ENCODE measurements around the gene FHAD1. TPM values are rescaled to one million over a fixed set of nuclear protein-coding genes. Genes with fewer than 3 reads are reported as not detected.

Gene FHAD1
- total and polyA plus RNA-seq, 2 donors (not counting 3 experiments of a cell fraction or from before 2014, with no cell fraction given): 0.04 to 0.69 TPM

GRCh38 chr1:15355968-15356625 is 109.1 kb downstream of the FHAD1 start:
- Histone ChIP-seq H3K4me1 (ENCODE audit: control insufficient read depth, extremely low read depth, insufficient read depth, low read length) (peaks cover 20% of the 10 kb centered on the region), H3K27me3 (ENCODE audit: control insufficient read depth in 2 of 2, insufficient read depth in 2 of 2, low read length in 2 of 2) (no peaks in the 10 kb centered on the region), H3K9ac (replicated peaks; ENCODE audit: extremely low read depth, insufficient read depth, low read length) (no peak overlapping the region), H3K9me3 (replicated peaks; ENCODE audit: control insufficient read depth, insufficient read depth, low read length) (no peaks in the 10 kb centered on the region), H3K36me3 (ENCODE audit: control insufficient read depth in 2 of 2, extremely low read depth in 1 of 2, insufficient read depth in 2 of 2, low read length in 2 of 2) (no peaks in the 10 kb centered on the region), H3K4me2 (ENCODE audit: insufficient read depth, low read length) (no peak overlapping the region), H3K27ac (ENCODE audit: insufficient read depth, low read depth, low read length) (no peak overlapping the region), H3K9me1 (replicated peaks; ENCODE audit: control insufficient read depth, extremely low read depth, insufficient read depth, low read length) (no peaks in the 10 kb centered on the region), H3K4me3 (replicated peaks in 1 of 3; ENCODE audit: insufficient read depth in 1 of 3, low read depth in 1 of 3, low read length in 3 of 3) (no peak overlapping the region), H4K20me1 (replicated peaks; ENCODE audit: control insufficient read depth, extremely low read depth, insufficient read depth, low read length) (no peaks in the 10 kb centered on the region), H3K79me2 (ENCODE audit: control insufficient read depth, insufficient read depth, low read length) (no peaks in the 10 kb centered on the region), H2AFZ (ENCODE audit: low read depth, low read length) (no peak overlapping the region)
- intact Hi-C loops (cut with micrococcal nuclease): no loop called here
- ChIA-PET POLR2A (no interaction called here), CTCF (no interaction called here)
- no peak for TF ChIP-seq JUN (IDR thresholded peaks at IDR 0.05; ENCODE audit: borderline replicate concordance, insufficient read depth, insufficient read length, low read depth)
- no peak for TF ChIP-seq MYC (IDR thresholded peaks at IDR 0.05; ENCODE audit: low read depth, low read length)
- no peak for TF ChIP-seq POLR2A (IDR thresholded peaks at IDR 0.05; ENCODE audit: low read depth, low read length)
- TF ChIP-seq POLR2AphosphoS5 (IDR thresholded peaks at IDR 0.05; ENCODE audit: insufficient read depth, low read depth, low read length): no peak
- no peak for TF ChIP-seq CTCF (IDR thresholded peaks at IDR 0.05; ENCODE audit: extremely low read depth in 1 of 2, insufficient read depth in 1 of 2, low read depth in 1 of 2, low read length in 2 of 2)
- dilution Hi-C loops (cut with MboI; ENCODE audit: extremely low pct_ligation_motif_present, low sequenced_read_pairs): no loop called here
- DNase-seq (ENCODE audit: low read depth, low spot score) (no peak), FAIRE-seq (no peak)
- BruUV-seq (replicated peaks): no TSS peak

Data from endothelial cell of umbilical vein (primary cell).